Activated CD4-positive, alpha-beta T cell treated with anti-CD3 and anti-CD28 coated beads, Interleukin-2, amount 10 ng/mL, durations not matched to agents 24 days and 14 days (primary cell): ENCODE measurements around the gene THSD7B. TPM values are rescaled to one million over a fixed set of nuclear protein-coding genes. Genes with fewer than 3 reads are reported as not detected.

Experiments used
- DNase-seq: peaks from one replicate; pipeline ENCODE4 v3.0.0; 2022
- H3K27ac Mint-ChIP-seq: one replicate; pipeline ENCODE4 v1.8.0; 2022; ENCODE audit warnings: mild to moderate bottlenecking, mixed read lengths
- H3K27me3 Mint-ChIP-seq: one replicate; pipeline ENCODE4 v1.8.0; 2022; ENCODE audit warnings: mixed read lengths
- H3K36me3 Mint-ChIP-seq: one replicate; pipeline ENCODE4 v1.8.0; 2022; ENCODE audit warnings: low read depth, mild to moderate bottlenecking, mixed read lengths
- H3K4me1 Mint-ChIP-seq: one replicate; pipeline ENCODE4 v1.8.0; 2021; ENCODE audit warnings: mixed read lengths
- H3K4me3 Mint-ChIP-seq: one replicate; pipeline ENCODE4 v1.8.0; 2022; ENCODE audit warnings: mild to moderate bottlenecking, moderate library complexity, mixed read lengths
- H3K9me3 Mint-ChIP-seq: one replicate; pipeline ENCODE4 v1.8.0; 2021; ENCODE audit warnings: mixed read lengths
- intact Hi-C: fragments of 100-400 bp; cut with micrococcal nuclease; formaldehyde crosslinking; loops from one replicate; pipeline ENCODE4 v1.15.1; 2023
- total RNA-seq: library from RNA; stranded (reverse); gene quantifications from 2 replicates; pipeline ENCODE4 v1.2.3, GENCODE V29; 2022

Gene THSD7B
- total RNA-seq, 1 donor from 2014 or later, result not detected

GRCh38 chr2:137178951-137179377 lies 413.6 kb downstream of the THSD7B start:
- no peak for DNase-seq
- Mint-ChIP-seq H3K4me3 (no peak overlapping the region), H3K27ac (no peak overlapping the region), H3K36me3 (no peaks in the 10 kb centered on the region), H3K27me3 (no peaks in the 10 kb centered on the region), H3K9me3 (no peaks in the 10 kb centered on the region), H3K4me1 (no peaks in the 10 kb centered on the region)
- intact Hi-C loops, result no loop called here

- Mint-ChIP-seq H3K9me3 (no peaks in the 10 kb centered on the region), H3K27ac (no peak overlapping the region), H3K36me3 (no peaks in the 10 kb centered on the region), H3K4me3 (no peak overlapping the region), H3K4me1 (no peaks in the 10 kb centered on the region), H3K27me3 (no peaks in the 10 kb centered on the region)
- DNase-seq, result no peak
- intact Hi-C loops, result no loop called here
Observed at GRCh38 chr2:137179542-137179941, 414.2 kb downstream of the THSD7B start.

GRCh38 chr2:137180012-137180411 lies 414.7 kb downstream of the THSD7B start:
- Mint-ChIP-seq H3K4me3 (no peak overlapping the region), H3K36me3 (no peaks in the 10 kb centered on the region), H3K9me3 (no peaks in the 10 kb centered on the region), H3K4me1 (no peaks in the 10 kb centered on the region), H3K27me3 (no peaks in the 10 kb centered on the region), H3K27ac (no peak overlapping the region)
- no peak for DNase-seq
- intact Hi-C loops, result no loop called here

GRCh38 chr2:137181370-137181769 lies 416.0 kb downstream of the THSD7B start:
- intact Hi-C loops, result no loop called here
- DNase-seq, result no peak
- no peaks in the 10 kb centered on the region for H3K9me3 Mint-ChIP-seq
- H3K4me3 Mint-ChIP-seq, result no peak overlapping the region
- H3K4me1 Mint-ChIP-seq, result no peaks in the 10 kb centered on the region
- no peak overlapping the region for H3K27ac Mint-ChIP-seq
- H3K27me3 Mint-ChIP-seq, result no peaks in the 10 kb centered on the region
- H3K36me3 Mint-ChIP-seq, result no peaks in the 10 kb centered on the region

- Mint-ChIP-seq H3K9me3 (no peaks in the 10 kb centered on the region), H3K4me1 (no peaks in the 10 kb centered on the region), H3K4me3 (no peak overlapping the region), H3K27me3 (no peaks in the 10 kb centered on the region), H3K36me3 (no peaks in the 10 kb centered on the region), H3K27ac (no peak overlapping the region)
- intact Hi-C loops, result no loop called here
- DNase-seq, result no peak
Observed at GRCh38 chr2:137182071-137182470, 416.7 kb downstream of the THSD7B start.

- Mint-ChIP-seq H3K27ac (no peak overlapping the region), H3K4me1 (no peaks in the 10 kb centered on the region), H3K27me3 (no peaks in the 10 kb centered on the region), H3K4me3 (no peak overlapping the region), H3K9me3 (no peaks in the 10 kb centered on the region), H3K36me3 (no peaks in the 10 kb centered on the region)
- intact Hi-C loops, result no loop called here
- DNase-seq, result no peak
Observed at GRCh38 chr2:137183206-137183898, 418.0 kb downstream of the THSD7B start.

- no peaks in the 10 kb centered on the region for H3K36me3 Mint-ChIP-seq
- H3K27ac Mint-ChIP-seq, result no peak overlapping the region
- intact Hi-C loops, result no loop called here
- H3K4me1 Mint-ChIP-seq, result no peaks in the 10 kb centered on the region
- no peak overlapping the region for H3K4me3 Mint-ChIP-seq
- H3K9me3 Mint-ChIP-seq, result no peaks in the 10 kb centered on the region
- DNase-seq, result no peak
- no peaks in the 10 kb centered on the region for H3K27me3 Mint-ChIP-seq
Observed at GRCh38 chr2:137185378-137186078, 420.2 kb downstream of the THSD7B start.

GRCh38 chr2:137187216-137187615 lies 421.9 kb downstream of the THSD7B start:
- Mint-ChIP-seq H3K27me3 (no peaks in the 10 kb centered on the region), H3K4me1 (no peaks in the 10 kb centered on the region), H3K9me3 (no peaks in the 10 kb centered on the region), H3K27ac (no peak overlapping the region), H3K36me3 (no peaks in the 10 kb centered on the region), H3K4me3 (no peak overlapping the region)
- no peak for DNase-seq
- intact Hi-C loops, result no loop called here

GRCh38 chr2:137190411-137191195 lies 425.3 kb downstream of the THSD7B start:
- Mint-ChIP-seq H3K4me3 (no peak overlapping the region), H3K27me3 (no peaks in the 10 kb centered on the region), H3K4me1 (no peaks in the 10 kb centered on the region), H3K9me3 (no peaks in the 10 kb centered on the region), H3K27ac (no peak overlapping the region), H3K36me3 (no peaks in the 10 kb centered on the region)
- intact Hi-C loops, result no loop called here
- DNase-seq, result no peak

- Mint-ChIP-seq H3K9me3 (no peaks in the 10 kb centered on the region), H3K27ac (no peak overlapping the region), H3K36me3 (no peaks in the 10 kb centered on the region), H3K4me3 (no peak overlapping the region), H3K4me1 (no peaks in the 10 kb centered on the region), H3K27me3 (no peaks in the 10 kb centered on the region)
- intact Hi-C loops, result no loop called here
- no peak for DNase-seq
Observed at GRCh38 chr2:137192366-137193310, 427.3 kb downstream of the THSD7B start.

- intact Hi-C loops, result no loop called here
- Mint-ChIP-seq H3K27ac (no peak overlapping the region), H3K27me3 (no peaks in the 10 kb centered on the region), H3K36me3 (no peaks in the 10 kb centered on the region), H3K4me3 (no peak overlapping the region), H3K4me1 (no peaks in the 10 kb centered on the region), H3K9me3 (no peaks in the 10 kb centered on the region)
- DNase-seq, result no peak
Observed at GRCh38 chr2:137193401-137193800, 428.1 kb downstream of the THSD7B start.

- no peak overlapping the region for H3K27ac Mint-ChIP-seq
- no peaks in the 10 kb centered on the region for H3K9me3 Mint-ChIP-seq
- no peak for DNase-seq
- no peaks in the 10 kb centered on the region for H3K4me1 Mint-ChIP-seq
- no peaks in the 10 kb centered on the region for H3K36me3 Mint-ChIP-seq
- no peaks in the 10 kb centered on the region for H3K27me3 Mint-ChIP-seq
- intact Hi-C loops, result no loop called here
- H3K4me3 Mint-ChIP-seq, result no peak overlapping the region
Observed at GRCh38 chr2:137194111-137194510, 428.8 kb downstream of the THSD7B start.

GRCh38 chr2:137199751-137200150 lies 434.4 kb downstream of the THSD7B start:
- Mint-ChIP-seq H3K4me3 (no peak overlapping the region), H3K9me3 (no peaks in the 10 kb centered on the region), H3K36me3 (no peaks in the 10 kb centered on the region), H3K27ac (no peak overlapping the region), H3K4me1 (no peaks in the 10 kb centered on the region), H3K27me3 (no peaks in the 10 kb centered on the region)
- DNase-seq, result no peak
- intact Hi-C loops, result no loop called here
